SK-N-SH (cell line): ENCODE data around the gene TK2. TPM values are rescaled to one million over a fixed set of nuclear protein-coding genes. Genes with fewer than 3 reads are reported as not detected.

ENCODE experiments used
- CTCF ChIA-PET: fragments of 300-600, 350-600 bp; formaldehyde crosslinking; extraction: SDS; loops from one replicate; lab custom pipeline; 2021; lab: Yijun Ruan, JAX
- POLR2A ChIA-PET: fragments of 350-600 bp; sonication (Branson Sonifier 250); formaldehyde crosslinking; extraction: SDS; loops from one replicate; lab custom pipeline; 2020; ENCODE audit warnings: antibody characterized with exemption, inconsistent platforms; lab: Yijun Ruan, JAX
- DNase-seq: peaks from one replicate; pipeline ENCODE4 v3.0.0; 2012
- H2AFZ ChIP-seq: fragments of 200-600 bp; sonication (generic); 2 replicates; pipeline ENCODE4 v1.8.1; 2016; ENCODE audit warnings: antibody characterized with exemption, mild to moderate bottlenecking, low read depth
- H3F3A ChIP-seq: fragments of 200-600 bp; sonication (generic); replicated peaks from 2 replicates; pipeline ENCODE3; 2016; ENCODE audit warnings: antibody characterized with exemption, mild to moderate bottlenecking; ENCODE audit not compliant: insufficient read depth
- H3K27ac ChIP-seq, 2 experiments: fragments of 200-500 bp in 1 of 2; fragments of 200-600 bp in 1 of 2; sonication (Bioruptor generic) in 1 of 2; sonication (generic), shearing (Covaris generic) in 1 of 2; 2 replicates each; pipeline versions ENCODE4 v1.5.1 to v1.6.1; 2014 to 2016; ENCODE audit warnings: low read depth in 2 of 2, inconsistent platforms in 1 of 2, low read length in 1 of 2, mild to moderate bottlenecking in 1 of 2, mixed read lengths in 1 of 2
- H3K27me3 ChIP-seq: fragments of 200-600 bp; sonication (generic), shearing (Covaris generic); 2 replicates; pipeline ENCODE4 v1.6.1; 2016; ENCODE audit warnings: mixed run types; ENCODE audit not compliant: insufficient read depth
- H3K36me3 ChIP-seq, 2 experiments: fragments of 200-500 bp in 1 of 2; fragments of 200-600 bp in 1 of 2; sonication (Bioruptor generic) in 1 of 2; sonication (generic) in 1 of 2; replicated peaks in 1 of 2; 2 replicates each; pipeline versions ENCODE3 to v1.5.1; 2014 to 2016; ENCODE audit warnings: low read length in 1 of 2, mild to moderate bottlenecking in 1 of 2; ENCODE audit not compliant: insufficient read depth in 2 of 2, control insufficient read depth in 1 of 2
- H3K4me1 ChIP-seq, 2 experiments: fragments of 200-500 bp in 1 of 2; fragments of 200-600 bp in 1 of 2; sonication (Bioruptor generic) in 1 of 2; sonication (generic), shearing (Covaris generic) in 1 of 2; 2 replicates each; pipeline versions ENCODE4 v1.5.1 to v1.6.1; 2014 to 2016; ENCODE audit warnings: low read depth in 1 of 2, low read length in 1 of 2, mixed run types in 1 of 2; ENCODE audit not compliant: insufficient read depth in 2 of 2, control insufficient read depth in 1 of 2
- H3K4me2 ChIP-seq: fragments of 200-600 bp; sonication (generic), shearing (Covaris generic); 2 replicates; pipeline ENCODE4 v1.6.1; 2017; ENCODE audit warnings: mixed run types
- H3K4me3 ChIP-seq, 2 experiments: fragments of 200-500 bp in 1 of 2; fragments of 200-600 bp in 1 of 2; sonication (Bioruptor generic) in 1 of 2; sonication (generic), shearing (Covaris generic) in 1 of 2; 2 replicates each; pipeline versions ENCODE4 v1.5.1 to v1.8.1; 2014 to 2016; ENCODE audit warnings: low read depth in 2 of 2, inconsistent platforms in 1 of 2, low read length in 1 of 2, mild to moderate bottlenecking in 1 of 2, mixed read lengths in 1 of 2, moderate library complexity in 1 of 2
- H3K79me2 ChIP-seq: fragments of 200-600 bp; sonication (generic); 2 replicates; pipeline ENCODE4 v1.8.1; 2017; ENCODE audit warnings: mild to moderate bottlenecking; ENCODE audit not compliant: insufficient read depth
- H3K9ac ChIP-seq: fragments of 200-600 bp; sonication (generic); 2 replicates; pipeline ENCODE4 v1.6.1; 2017; ENCODE audit warnings: mixed run types
- H3K9me2 ChIP-seq: fragments of 200-600 bp; sonication (generic); 2 replicates; pipeline ENCODE4 v1.6.1; 2017; ENCODE audit warnings: mixed run types
- H3K9me3 ChIP-seq: fragments of 200-600 bp; sonication (generic); 2 replicates; pipeline ENCODE4 v1.6.1; 2017; ENCODE audit warnings: mixed run types, mild to moderate bottlenecking, moderate library complexity
- H4K20me1 ChIP-seq: fragments of 200-600 bp; sonication (generic); 2 replicates; pipeline ENCODE4 v1.6.1; 2017; ENCODE audit warnings: mild to moderate bottlenecking, mixed run types; ENCODE audit not compliant: insufficient read depth
- CTCF ChIP-seq: fragments of 200-600 bp; sonication (generic); IDR thresholded peaks from 2 replicates; pipeline ENCODE4 v1.6.1; 2017; ENCODE audit warnings: antibody characterized with exemption, mild to moderate bottlenecking, moderate library complexity
- EZH2phosphoT487 ChIP-seq: fragments of 200-600 bp; sonication (generic); IDR thresholded peaks from 2 replicates; pipeline ENCODE4 v1.6.1; 2017; ENCODE audit warnings: low read depth, mixed run types, mild to moderate bottlenecking, antibody characterized with exemption, moderate library complexity, borderline replicate concordance
- GABPA ChIP-seq: IDR thresholded peaks from 2 replicates; pipeline ENCODE4 v1.4.0; 2012; ENCODE audit warnings: low read depth, mild to moderate bottlenecking
- MXI1 ChIP-seq: IDR thresholded peaks from 2 replicates; pipeline ENCODE4 v1.6.1; 2012; ENCODE audit warnings: mild to moderate bottlenecking, low read depth, low read length, improper control_type of control experiment
- POLR2AphosphoS5 ChIP-seq: IDR thresholded peaks from 2 replicates; pipeline ENCODE4 v1.6.1; 2012; ENCODE audit warnings: low read depth, low read length
- RAD21 ChIP-seq: IDR thresholded peaks from 2 replicates; pipeline ENCODE4 v1.6.1; 2012; ENCODE audit warnings: mild to moderate bottlenecking, low read length
- REST ChIP-seq: IDR thresholded peaks from 2 replicates; pipeline ENCODE4 v1.6.1; 2012; ENCODE audit warnings: mild to moderate bottlenecking, low read depth, low read length, moderate library complexity
- SIN3A ChIP-seq: IDR thresholded peaks from 2 replicates; pipeline ENCODE4 v1.6.1; 2012; ENCODE audit warnings: low read depth, mild to moderate bottlenecking, low read length, moderate library complexity, borderline replicate concordance
- TAF1 ChIP-seq: IDR thresholded peaks from 2 replicates; pipeline ENCODE4 v1.6.1; 2012; ENCODE audit warnings: low read depth, mild to moderate bottlenecking, low read length, moderate library complexity, borderline replicate concordance
- USF1 ChIP-seq: IDR thresholded peaks from 2 replicates; pipeline ENCODE4 v1.4.0; 2012; ENCODE audit warnings: low read depth, borderline replicate concordance
- USF2 ChIP-seq: fragments of 150-350 bp; IDR thresholded peaks from 2 replicates; pipeline ENCODE4 v1.6.1; 2017; ENCODE audit warnings: antibody characterized with exemption, low read length, low read depth, borderline replicate concordance
- YY1 ChIP-seq: IDR thresholded peaks from 2 replicates; pipeline ENCODE4 v1.4.0; 2012; ENCODE audit warnings: low read depth, mild to moderate bottlenecking
- WGBS: methylation state at CpG from one replicate; pipeline ENCODE4 v1.1.6; 2017; ENCODE audit warnings: low lambda C conversion rate; 5-methylcytosine and 5-hydroxymethylcytosine counted together
- polyA plus RNA-seq, 3 experiments: library from polyadenylated mRNA; depleted of rRNA; stranded (reverse); fragments of >200 nt; gene quantifications; 2 replicates each; pipeline ENCODE4 v1.2.3, GENCODE V29; 2012

The TK2 gene
- polyA plus RNA-seq (2012; rRNA removed) = 25.2 and 37.6 TPM in 2 replicates
- 27.7 and 28.2 TPM in 2 replicates for polyA plus RNA-seq (2012; cell fraction: cytosol; rRNA removed)
- polyA plus RNA-seq (2012; cell fraction: nucleus; rRNA removed) = 64.2 and 80.0 TPM in 2 replicates

- Histone ChIP-seq H3K27ac (peak within 1 kb of the TSS; percentile 66 to 86), H3K9me2 (no peaks in the 10 kb centered on the region), H3K4me3 (peak within 1 kb of the TSS; percentile 65 to 66), H3K36me3 (peaks cover 0 to 5% of the 10 kb centered on the region in 2 experiments), H3K9ac (peak within 1 kb of the TSS; percentile 93), H3K9me3 (no peaks in the 10 kb centered on the region), H3K27me3 (no peaks in the 10 kb centered on the region), H3K4me1 (peaks cover 19 to 27% of the 10 kb centered on the region in 2 experiments; a peak in 3 of 4 replicates), H2AFZ (peak within 1 kb of the TSS; percentile 75), H3K4me2 (peak within 1 kb of the TSS; percentile 94), H3K79me2 (peaks cover 21% of the 10 kb centered on the region), H4K20me1 (no peaks in the 10 kb centered on the region), H3F3A (peaks cover 3% of the 10 kb centered on the region)
- POLR2A ChIA-PET = no interaction called here
- peak; percentile 56; the same call in 1 of the 2 replicates for TF ChIP-seq GABPA
- TF ChIP-seq REST = 0 out of 2 replicates have a peak, but pooled peaks have one; percentile 6
- peak; percentile 47 for TF ChIP-seq CTCF
- no peak for TF ChIP-seq RAD21
- TF ChIP-seq EZH2phosphoT487 = no peak
- TF ChIP-seq TAF1 = peak; percentile 71; the same call in 1 of the 2 replicates
- peak; percentile 57; the same call in 1 of the 2 replicates for TF ChIP-seq YY1
- no peak for TF ChIP-seq USF1
- TF ChIP-seq SIN3A = peak; percentile 41; the same call in 1 of the 2 replicates
- TF ChIP-seq POLR2AphosphoS5 = peak; percentile 70; the same call in 1 of the 2 replicates
- TF ChIP-seq USF2 = no peak
- TF ChIP-seq MXI1 = no peak
- DNase-seq = peak; percentile 91
- WGBS = 68% methylated on average over 13 of the region's 80 CpGs
- CTCF ChIA-PET = interaction anchor here (2.6 kb wide), 1 partner anchor 13 kb away, joined by 9 read pairs; no protein-coding TSS in a partner anchor
Observed at GRCh38 chr16:66549284-66550131, at the start of gene TK2. TK2 (minus strand) TSS chr16:66550122; CDS start chr16:66550061, 61 bp downstream.
